Endothelial cell of umbilical vein (primary cell): ENCODE results near the gene PBX3. TPM values are rescaled to one million over a fixed set of nuclear protein-coding genes. Genes with fewer than 3 reads are reported as not detected.

Experiments used
- BruUV-seq: library from RNA; stranded (reverse); fragments of 400-500 nt; replicated peaks from 2 replicates; lab custom pipeline; 2021; lab: Mats Ljungman, UMichigan
- CTCF ChIA-PET: fragments of 300-600, 350-600 bp; sonication (Branson Sonifier 250); formaldehyde crosslinking; loops from one replicate; lab custom pipeline; 2021; ENCODE audit warnings: antibody characterized with exemption, inconsistent platforms; lab: Charles Lee
- POLR2A ChIA-PET: fragments of 300-600, 350-600 bp; sonication (Branson Sonifier 250); formaldehyde crosslinking; loops from one replicate; lab custom pipeline; 2021; ENCODE audit warnings: antibody characterized with exemption, inconsistent platforms; lab: Charles Lee
- DNase-seq: peaks from one replicate; pipeline ENCODE4 v3.0.0-alpha.2; 2011; ENCODE audit warnings: low read depth, low spot score
- FAIRE-seq: peaks from 2 replicates; lab custom pipeline; 2011; peaks lifted over from hg19 to GRCh38; lab: Jason Lieb, UNC
- H2AFZ ChIP-seq: 2 replicates; pipeline ENCODE4 v1.6.0; 2012; ENCODE audit warnings: low read depth, low read length, control low read depth, inconsistent platforms
- H3K27ac ChIP-seq: 2 replicates; pipeline ENCODE4 v1.5.1; 2011; ENCODE audit warnings: low read depth, mild to moderate bottlenecking, control low read depth, low read length, moderate library complexity; ENCODE audit not compliant: insufficient read depth
- H3K27me3 ChIP-seq, 2 experiments: 2 replicates each; pipeline versions ENCODE4 v1.6.0 to v1.6.1; 2011; ENCODE audit warnings: low read length in 2 of 2, mixed read lengths in 1 of 2; ENCODE audit not compliant: control insufficient read depth in 2 of 2, insufficient read depth in 2 of 2
- H3K36me3 ChIP-seq, 2 experiments: 2 replicates in 1 of 2; 3 replicates in 1 of 2; pipeline ENCODE4 v1.5.1; 2011; ENCODE audit warnings: low read length in 2 of 2, mild to moderate bottlenecking in 1 of 2, moderate library complexity in 1 of 2; ENCODE audit not compliant: control insufficient read depth in 2 of 2, insufficient read depth in 2 of 2; ENCODE audit errors: extremely low read depth in 1 of 2
- H3K4me1 ChIP-seq: 3 replicates; pipeline ENCODE4 v1.5.1; 2011; ENCODE audit warnings: mild to moderate bottlenecking, low read length; ENCODE audit not compliant: control insufficient read depth, insufficient read depth; ENCODE audit errors: extremely low read depth
- H3K4me2 ChIP-seq: 2 replicates; pipeline ENCODE4 v1.6.1; 2011; ENCODE audit warnings: low read length, control low read depth, mixed read lengths; ENCODE audit not compliant: insufficient read depth
- H3K4me3 ChIP-seq, 3 experiments: fragments of 200-600 bp in 1 of 3; sonication (generic), shearing (Covaris generic) in 1 of 3; replicated peaks in 1 of 3; 2 replicates each; pipeline ENCODE4 v1.5.1; 2011 to 2016; ENCODE audit warnings: control low read depth in 3 of 3, low read length in 3 of 3, mild to moderate bottlenecking in 2 of 3, inconsistent platforms in 1 of 3, low read depth in 1 of 3, moderate library complexity in 1 of 3; ENCODE audit not compliant: insufficient read depth in 1 of 3
- H3K79me2 ChIP-seq: 2 replicates; pipeline ENCODE4 v1.6.0; 2012; ENCODE audit warnings: low read length, inconsistent platforms; ENCODE audit not compliant: control insufficient read depth, insufficient read depth
- H3K9ac ChIP-seq: replicated peaks from 2 replicates; pipeline ENCODE3; 2011; ENCODE audit warnings: low read length, control low read depth; ENCODE audit not compliant: insufficient read depth; ENCODE audit errors: extremely low read depth
- H3K9me1 ChIP-seq: replicated peaks from 3 replicates; pipeline ENCODE4 v1.6.0; 2011; ENCODE audit warnings: mild to moderate bottlenecking, low read length; ENCODE audit not compliant: control insufficient read depth, insufficient read depth; ENCODE audit errors: extremely low read depth
- H3K9me3 ChIP-seq: replicated peaks from 2 replicates; pipeline ENCODE4 v1.5.1; 2012; ENCODE audit warnings: low read length, inconsistent platforms; ENCODE audit not compliant: control insufficient read depth, insufficient read depth
- H4K20me1 ChIP-seq: replicated peaks from 2 replicates; pipeline ENCODE3; 2011; ENCODE audit warnings: mild to moderate bottlenecking, low read length; ENCODE audit not compliant: control insufficient read depth, insufficient read depth; ENCODE audit errors: extremely low read depth
- CTCF ChIP-seq, 2 donors: IDR thresholded peaks; 1 replicate in 1 of 2; 2 replicates in 1 of 2; pipeline ENCODE4 v1.5.1; 2011; ENCODE audit warnings: low read length in 2 of 2, mild to moderate bottlenecking in 2 of 2, moderate library complexity in 2 of 2, control low read depth in 1 of 2, inconsistent platforms in 1 of 2, low read depth in 1 of 2; ENCODE audit not compliant: insufficient read depth in 1 of 2; ENCODE audit errors: extremely low read depth in 1 of 2
- EZH2 ChIP-seq: IDR thresholded peaks from 2 replicates; pipeline ENCODE4 v1.6.1; 2012; ENCODE audit warnings: borderline replicate concordance, low read depth, mild to moderate bottlenecking, moderate library complexity, low read length, inconsistent platforms; ENCODE audit not compliant: severe bottlenecking
- FOS ChIP-seq: IDR thresholded peaks from 2 replicates; pipeline ENCODE4 v1.6.1; 2011; ENCODE audit warnings: mild to moderate bottlenecking, low read length, moderate library complexity, borderline replicate concordance; ENCODE audit not compliant: insufficient read depth
- GATA2 ChIP-seq: IDR thresholded peaks from 2 replicates; pipeline ENCODE4 v1.7.0; 2011; ENCODE audit warnings: low read depth, mild to moderate bottlenecking, moderate library complexity, mixed read lengths, low read length; ENCODE audit not compliant: insufficient read length, insufficient read depth
- JUN ChIP-seq: IDR thresholded peaks from 2 replicates; pipeline ENCODE4 v1.6.1; 2011; ENCODE audit warnings: borderline replicate concordance, low read depth; ENCODE audit not compliant: insufficient read length, insufficient read depth
- MAX ChIP-seq: IDR thresholded peaks from 2 replicates; pipeline ENCODE4 v1.6.1; 2011; ENCODE audit not compliant: insufficient read depth, insufficient read length
- MYC ChIP-seq: IDR thresholded peaks from one replicate; pipeline ENCODE4 v1.6.1; 2011; ENCODE audit warnings: mild to moderate bottlenecking, low read depth, low read length
- POLR2A ChIP-seq: IDR thresholded peaks from 2 replicates; pipeline ENCODE4 v1.6.1; 2012; ENCODE audit warnings: low read depth, mild to moderate bottlenecking, control low read depth, low read length
- POLR2AphosphoS5 ChIP-seq: IDR thresholded peaks from 2 replicates; pipeline ENCODE4 v1.6.1; 2012; ENCODE audit warnings: low read depth, mild to moderate bottlenecking, control low read depth, low read length, moderate library complexity; ENCODE audit not compliant: insufficient read depth
- dilution Hi-C: fragments of 300-500 bp; cut with MboI; formaldehyde crosslinking; loops from one replicate; pipeline ENCODE4 v1.15.0; 2019; ENCODE audit warnings: low sequenced_read_pairs; ENCODE audit not compliant: extremely low pct_ligation_motif_present
- intact Hi-C: fragments of 100-400 bp; cut with micrococcal nuclease; formaldehyde crosslinking; loops from one replicate; pipeline ENCODE4 v1.10.0; 2022
- polyA plus RNA-seq, 4 experiments: library from polyadenylated mRNA; depleted of rRNA in 3 of 4; stranded (reverse) in 3 of 4; unstranded in 1 of 4; fragments of >200 nt; gene quantifications; 2 replicates each; pipeline versions ENCODE4 v1.2.1 to v1.2.3, GENCODE V29; 2011 to 2012; ENCODE audit warnings: missing spikeins in 1 of 4
- total RNA-seq: library from RNA; stranded (reverse); gene quantifications from 2 replicates; pipeline ENCODE4 v1.2.3, GENCODE V29; 2021

PBX3 gene
- total and polyA plus RNA-seq, 2 donors (not counting 3 experiments of a cell fraction or from before 2014, with no cell fraction given) = 18.8 to 42.0 TPM

- TF ChIP-seq EZH2 (no peak), JUN (no peak), POLR2A (no peak), MAX (no peak), MYC (no peak), CTCF (IDR thresholded peaks at IDR 0.05; ENCODE audit: extremely low read depth in 1 of 2, insufficient read depth in 1 of 2, low read depth in 1 of 2, low read length in 2 of 2) (no peak), FOS (no peak), GATA2 (no peak), POLR2AphosphoS5 (no peak)
- no peak overlapping the region for H3K4me3 ChIP-seq
- no peaks in the 10 kb centered on the region for H4K20me1 ChIP-seq
- no peak overlapping the region for H2AFZ ChIP-seq
- H3K9me1 ChIP-seq = no peaks in the 10 kb centered on the region
- H3K4me2 ChIP-seq = no peak overlapping the region
- H3K9me3 ChIP-seq = no peaks in the 10 kb centered on the region
- ChIA-PET POLR2A (no interaction called here), CTCF (no interaction called here)
- H3K79me2 ChIP-seq = no peaks in the 10 kb centered on the region
- H3K9ac ChIP-seq = no peak overlapping the region
- BruUV-seq = no TSS peak
- H3K27me3 ChIP-seq = no peaks in the 10 kb centered on the region
- intact Hi-C loops = no loop called here
- FAIRE-seq (no peak), DNase-seq (no peak)
- H3K36me3 ChIP-seq = no peaks in the 10 kb centered on the region
- H3K4me1 ChIP-seq = no peaks in the 10 kb centered on the region
- dilution Hi-C loops = no loop called here
- no peak overlapping the region for H3K27ac ChIP-seq
Observed at GRCh38 chr9:126015424-126015823, 268.3 kb downstream of the PBX3 start.
